ENCODE results near the gene MARCO.

GRCh38 chr2:118980022-118980421 is 38.0 kb downstream of the MARCO start:
- TF ChIP-seq CTCF (IDR thresholded peaks at IDR 0.05) (no peak), POLR2A (IDR thresholded peaks at IDR 0.05) (no peak)

All from stomach (tissue), 4 donors.